OCI-LY7 (cell line): ENCODE measurements around the gene BBS4.

ENCODE experiments used
- CTCF ChIP-seq: fragments of 200-600 bp; sonication (generic); conservative IDR thresholded peaks from 2 replicates; pipeline ENCODE4 v1.5.1; 2014; ENCODE audit warnings: mild to moderate bottlenecking, antibody characterized with exemption, low read length, moderate library complexity, mixed read lengths
- EZH2phosphoT487 ChIP-seq: fragments of 200-600 bp; sonication (generic); IDR thresholded peaks from 2 replicates; pipeline ENCODE4 v1.6.1; 2018; ENCODE audit warnings: low read depth, borderline replicate concordance, mild to moderate bottlenecking, mixed run types, antibody characterized with exemption, low read length, moderate library complexity, mixed read lengths

- TF ChIP-seq CTCF, result no peak
- TF ChIP-seq EZH2phosphoT487, result no peak
Measured at GRCh38 chr15:72754096-72754495, 68.1 kb downstream of the BBS4 start.
